ENCODE measurements around the gene LTV1. TPM values are rescaled to one million over a fixed set of nuclear protein-coding genes. Genes with fewer than 3 reads are reported as not detected.

Gene LTV1
- total and polyA plus RNA-seq, 9 of the 15 experiments (the other 6 are each of a cell fraction or from before 2014, with no cell fraction given) = 57.9 to 162 (median 119) TPM

- TF ChIP-seq ZBTB26 (CRISPR knock-in tag; IDR thresholded peaks at IDR 0.05) = peak; percentile 21; the same call in 1 of the 2 replicates
- peak; percentile 42 to 53; a peak in 3 of 4 replicates for TF ChIP-seq NRF1 (conservative IDR thresholded peaks at IDR 0.05 in 1 of 2, IDR thresholded peaks at IDR 0.05 in 1 of 2)
- peak; percentile 45 for TF ChIP-seq ELF4 (CRISPR knock-in tag; IDR thresholded peaks at IDR 0.05)
- peak; percentile 96 for TF ChIP-seq GABPB1 (CRISPR knock-in tag; IDR thresholded peaks at IDR 0.05)
- no peak for TF ChIP-seq SMARCC2 (IDR thresholded peaks at IDR 0.05; ENCODE audit: low read depth)
- TF ChIP-seq ZBTB33 (CRISPR knock-in tag; IDR thresholded peaks at IDR 0.05) = peak; percentile 82
- peak; percentile 100 for TF ChIP-seq NKRF (IDR thresholded peaks at IDR 0.05; ENCODE audit: borderline replicate concordance)
- no peak for TF ChIP-seq TCF15 (CRISPR knock-in tag; IDR thresholded peaks at IDR 0.05)
- TF ChIP-seq RUNX1 (IDR thresholded peaks at IDR 0.05; ENCODE audit: low read depth) = no peak
- TF ChIP-seq ZBTB12 (CRISPR knock-in tag; IDR thresholded peaks at IDR 0.05) = peak; percentile 85
- peak; percentile 57; the same call in 1 of the 2 replicates for TF ChIP-seq NR1H2 (CRISPR knock-in tag; IDR thresholded peaks at IDR 0.05)
- peak; percentile 99 for TF ChIP-seq PHF20 (IDR thresholded peaks at IDR 0.05; ENCODE audit: partially characterized antibody)
- 0 out of 2 replicates have a peak, but pooled peaks have one; percentile 71 for TF ChIP-seq SREBF2 (CRISPR knock-in tag; IDR thresholded peaks at IDR 0.05)
- TF ChIP-seq NFATC3 (IDR thresholded peaks at IDR 0.05) = no peak
- TF ChIP-seq MAFF (IDR thresholded peaks at IDR 0.05; ENCODE audit: low read length) = peak; percentile 49; the same call in 1 of the 2 replicates
- peak; percentile 92 for TF ChIP-seq CREB1 (IDR thresholded peaks at IDR 0.05)
- TF ChIP-seq CREB1 (CRISPR knock-in tag; IDR thresholded peaks at IDR 0.05) = peak; percentile 91
- TF ChIP-seq ZSCAN29 (IDR thresholded peaks at IDR 0.05) = no peak
These were observed at the start of gene LTV1 (continued) for GRCh38 chr6:143842902-143843676.
